Mesodermal cell (in vitro differentiated cells): Measurements from ENCODE around the gene ASPG.

Experiments
- H3K27ac ChIP-seq: 2 replicates; pipeline ENCODE4 v1.7.0; 2013; ENCODE audit warnings: mild to moderate bottlenecking, low read depth, low read length, moderate library complexity; ENCODE audit not compliant: severe bottlenecking
- H3K36me3 ChIP-seq: 2 replicates; pipeline ENCODE4 v1.7.1; 2013; ENCODE audit warnings: mild to moderate bottlenecking, low read length, moderate library complexity; ENCODE audit not compliant: control insufficient read depth, insufficient read depth
- H3K4me1 ChIP-seq: one replicate; pipeline ENCODE4 v1.7.1; 2013; ENCODE audit warnings: mild to moderate bottlenecking, low read length; ENCODE audit not compliant: insufficient read depth, control insufficient read depth, poor library complexity, severe bottlenecking
- H3K4me3 ChIP-seq: 2 replicates; pipeline ENCODE4 v1.7.0; 2013; ENCODE audit warnings: low read length, control low read depth, mild to moderate bottlenecking; ENCODE audit not compliant: insufficient read depth, poor library complexity, severe bottlenecking; ENCODE audit errors: extremely low read depth
- H3K9me3 ChIP-seq: 2 replicates; pipeline ENCODE4 v1.7.1; 2013; ENCODE audit warnings: mild to moderate bottlenecking, low read length, moderate library complexity; ENCODE audit not compliant: control insufficient read depth
- WGBS, 2 experiments: methylation state at CpG; one replicate each; pipeline ENCODE4 v1.1.5; 2013; ENCODE audit warnings: missing lambda C conversion rate in 2 of 2; ENCODE audit not compliant: insufficient coverage in 2 of 2; 5-methylcytosine and 5-hydroxymethylcytosine counted together

ASPG gene

GRCh38 chr14:104086661-104087461 is 1.4 kb downstream of the ASPG start:
- WGBS, 2 experiments = 82 to 83% methylated on average over 13 to 14 of the region's 16 CpGs
- Histone ChIP-seq H3K27ac (no peak overlapping the region), H3K4me3 (no peak overlapping the region), H3K9me3 (no peaks in the 10 kb centered on the region), H3K36me3 (no peaks in the 10 kb centered on the region), H3K4me1 (no peaks in the 10 kb centered on the region)

- H3K27ac ChIP-seq = no peak overlapping the region
- H3K36me3 ChIP-seq = no peaks in the 10 kb centered on the region
- 81 to 87% methylated on average over 15 to 16 of the region's 17 CpGs for WGBS, 2 experiments
- no peak overlapping the region for H3K4me3 ChIP-seq
- H3K9me3 ChIP-seq = no peaks in the 10 kb centered on the region
- no peaks in the 10 kb centered on the region for H3K4me1 ChIP-seq
These were observed 2.0 kb downstream of the ASPG start for GRCh38 chr14:104087505-104087904.

DNA sequence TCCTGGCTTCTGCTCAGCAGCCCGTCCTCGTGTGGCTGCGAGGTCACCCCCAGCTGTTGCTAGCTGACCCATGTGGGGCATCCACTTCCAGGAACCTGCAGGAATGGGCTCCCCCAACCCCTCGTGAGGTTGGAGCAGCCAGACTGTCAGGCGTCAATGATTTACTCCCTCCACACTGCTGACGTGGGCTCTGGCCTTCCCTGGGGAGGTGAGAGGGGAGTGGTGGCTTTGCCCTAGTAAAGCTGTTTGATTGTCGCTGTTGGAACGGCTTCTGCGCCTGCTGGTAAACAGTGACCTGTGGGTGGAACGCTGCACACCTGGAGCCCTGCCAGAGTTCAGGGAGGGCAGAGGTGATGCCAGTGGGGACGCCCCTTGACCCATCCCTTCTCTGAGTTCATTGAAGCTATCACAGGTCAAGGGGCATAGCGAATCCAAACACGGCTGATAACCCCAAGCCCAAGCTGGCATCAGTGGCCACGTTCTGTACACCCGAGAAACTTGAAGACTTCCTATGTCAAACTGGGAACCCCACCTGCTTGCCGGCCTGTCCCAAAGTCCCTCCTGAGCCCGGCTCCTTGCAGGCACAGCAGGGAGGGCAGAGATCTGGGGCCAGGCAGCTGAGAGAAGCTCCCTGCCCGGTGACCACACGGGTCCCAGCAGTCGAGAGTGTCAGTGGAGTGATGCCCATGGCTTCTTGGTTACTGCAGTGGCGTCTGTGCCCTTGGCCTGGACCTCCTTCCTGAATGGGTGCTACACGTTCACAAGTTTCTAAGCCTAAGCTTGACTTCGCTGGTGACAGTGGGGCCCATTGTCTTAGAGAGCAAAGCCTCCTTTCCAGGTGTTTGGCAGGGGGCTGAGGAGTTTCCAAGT is 2.7 kb downstream of the ASPG start:
- H3K4me3 ChIP-seq = no peak overlapping the region
- 86 to 87% methylated on average over 20 to 23 of the region's 23 CpGs for WGBS, 2 experiments

DNA sequence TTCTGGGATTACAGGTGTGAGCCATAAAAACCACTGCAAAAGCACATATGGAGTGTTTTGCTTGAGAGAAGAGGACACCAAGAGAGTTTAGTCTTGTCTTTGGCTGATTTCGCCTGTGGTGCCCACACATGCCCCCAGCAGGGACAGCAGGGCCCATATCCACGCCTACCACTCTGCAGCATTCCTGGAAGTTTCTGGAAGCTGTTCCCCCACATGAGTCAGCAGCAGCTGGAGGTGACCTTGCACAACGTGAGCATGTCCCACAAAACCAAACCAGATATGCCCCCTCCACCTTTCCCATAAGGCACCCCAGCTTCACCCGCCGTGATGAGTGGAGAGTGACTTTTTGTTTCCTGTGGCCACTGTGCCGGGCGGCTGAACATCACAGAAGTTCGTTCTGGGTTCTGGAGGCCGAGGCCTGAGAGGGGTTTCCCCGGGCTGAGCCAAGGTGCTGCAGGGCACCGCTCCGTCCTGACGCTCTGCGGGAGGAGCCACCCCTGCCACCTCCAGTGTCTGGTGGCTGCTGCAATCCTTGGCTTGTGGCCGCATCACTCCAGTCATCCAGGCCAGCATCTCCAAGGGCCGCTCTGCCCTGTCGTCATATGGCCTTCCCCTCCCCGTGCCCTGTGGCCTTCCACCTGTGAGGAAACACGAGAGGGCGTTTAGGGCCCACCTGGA is 4.7 kb downstream of the ASPG start:
- H3K36me3 ChIP-seq = no peaks in the 10 kb centered on the region
- H3K27ac ChIP-seq = no peak overlapping the region
- no peaks in the 10 kb centered on the region for H3K9me3 ChIP-seq
- H3K4me3 ChIP-seq = no peak overlapping the region
- 92 to 96% methylated on average over 18 of the region's 20 CpGs for WGBS, 2 experiments
- H3K4me1 ChIP-seq = no peaks in the 10 kb centered on the region

More for the DNA sequence above, 2.7 kb downstream of the ASPG start:
- Histone ChIP-seq H3K27ac (no peak overlapping the region), H3K9me3 (no peaks in the 10 kb centered on the region), H3K36me3 (no peaks in the 10 kb centered on the region), H3K4me1 (no peaks in the 10 kb centered on the region)

GRCh38 chr14:104091061-104091926 is 5.8 kb downstream of the ASPG start:
- no peak overlapping the region for H3K4me3 ChIP-seq
- H3K4me1 ChIP-seq = no peaks in the 10 kb centered on the region
- 78 to 82% methylated on average over 24 to 25 of the region's 26 CpGs for WGBS, 2 experiments
- no peaks in the 10 kb centered on the region for H3K36me3 ChIP-seq
- H3K9me3 ChIP-seq = no peaks in the 10 kb centered on the region
- no peak overlapping the region for H3K27ac ChIP-seq

GRCh38 chr14:104091927-104092771 is 6.6 kb downstream of the ASPG start:
- no peaks in the 10 kb centered on the region for H3K36me3 ChIP-seq
- WGBS, 2 experiments = 90 to 91% methylated on average over 19 to 21 of the region's 23 CpGs
- no peak overlapping the region for H3K4me3 ChIP-seq
- no peaks in the 10 kb centered on the region for H3K9me3 ChIP-seq
- no peaks in the 10 kb centered on the region for H3K4me1 ChIP-seq
- H3K27ac ChIP-seq = no peak overlapping the region

GRCh38 chr14:104092931-104093365 is 7.4 kb downstream of the ASPG start:
- H3K27ac ChIP-seq = no peak overlapping the region
- 86 to 93% methylated on average over 2 to 9 of the region's 11 CpGs for WGBS, 2 experiments
- H3K4me3 ChIP-seq = no peak overlapping the region
- no peaks in the 10 kb centered on the region for H3K9me3 ChIP-seq
- H3K4me1 ChIP-seq = no peaks in the 10 kb centered on the region
- H3K36me3 ChIP-seq = no peaks in the 10 kb centered on the region

DNA sequence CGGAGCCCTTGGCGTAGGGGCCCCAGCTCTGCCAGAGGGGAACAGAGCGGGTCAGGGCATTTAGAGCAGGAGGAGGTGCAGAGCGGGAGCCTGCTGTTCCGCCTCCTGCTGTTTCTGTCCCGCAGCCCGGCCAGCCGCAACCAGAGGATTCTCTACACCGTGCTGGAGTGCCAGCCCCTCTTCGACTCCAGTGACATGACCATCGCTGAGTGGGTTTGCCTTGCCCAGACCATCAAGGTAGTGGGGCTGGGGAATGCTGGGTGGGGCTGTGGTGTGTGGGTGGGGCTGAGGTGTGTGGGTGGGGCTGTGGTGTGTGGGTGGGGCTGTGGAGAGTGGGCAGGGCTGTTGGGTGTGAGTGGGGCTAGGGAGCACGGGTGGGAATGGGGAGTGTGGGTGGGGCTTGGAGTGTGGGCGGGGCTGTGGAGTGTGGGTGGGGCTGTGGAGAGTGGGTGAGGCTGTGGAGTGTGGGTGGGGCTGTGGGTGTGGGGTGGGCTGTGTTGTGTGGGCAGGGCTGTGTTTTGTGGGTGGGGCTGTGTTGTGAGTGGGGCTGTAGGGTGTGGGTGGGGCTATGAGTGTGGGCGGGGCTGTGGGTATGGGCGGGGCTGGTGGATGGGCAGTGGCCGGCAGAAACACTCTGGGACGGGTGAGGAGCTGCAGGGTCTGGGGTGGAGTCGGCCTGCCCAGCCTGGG is 8.0 kb downstream of the ASPG start:
- H3K36me3 ChIP-seq = no peaks in the 10 kb centered on the region
- WGBS, 2 experiments = 80 to 83% methylated on average over 14 to 15 of the region's 18 CpGs
- no peaks in the 10 kb centered on the region for H3K4me1 ChIP-seq
- H3K4me3 ChIP-seq = no peak overlapping the region
- no peak overlapping the region for H3K27ac ChIP-seq
- H3K9me3 ChIP-seq = no peaks in the 10 kb centered on the region

DNA sequence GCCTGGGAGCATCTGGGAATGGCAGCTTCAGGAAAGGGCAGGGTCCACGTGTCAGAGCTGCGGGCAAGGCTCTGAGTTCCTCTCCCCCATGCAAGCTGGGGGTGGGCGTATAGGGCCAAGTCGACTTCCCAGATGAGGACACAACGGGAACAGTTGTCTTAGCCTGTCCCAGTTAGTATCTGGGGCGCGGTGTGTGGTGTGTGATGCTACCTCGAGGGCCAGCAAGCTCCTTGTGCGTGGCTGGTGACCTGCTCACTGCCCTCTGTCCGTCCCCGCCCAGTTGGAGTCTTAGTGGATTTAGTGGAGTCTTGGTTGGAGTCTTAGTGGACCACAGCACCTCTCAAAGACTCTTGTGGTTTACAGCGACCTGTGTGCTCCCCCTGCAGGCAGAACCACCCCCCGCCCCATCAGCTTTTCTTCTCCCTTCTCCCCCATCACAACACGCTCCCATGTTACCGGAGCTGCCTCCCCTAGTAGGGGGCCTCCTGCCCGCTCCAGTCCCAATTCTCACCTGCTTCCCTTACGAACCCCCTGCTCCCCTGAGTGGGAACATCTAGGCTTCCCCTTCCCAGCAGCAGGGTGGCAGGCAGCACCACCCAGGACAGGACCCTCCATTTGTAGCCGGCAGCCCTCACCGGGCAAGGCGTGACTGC is 8.7 kb downstream of the ASPG start:
- 70 to 71% methylated on average over 17 to 18 of the region's 20 CpGs for WGBS, 2 experiments
- H3K4me1 ChIP-seq = no peaks in the 10 kb centered on the region
- H3K27ac ChIP-seq = no peak overlapping the region
- no peaks in the 10 kb centered on the region for H3K9me3 ChIP-seq
- H3K36me3 ChIP-seq = no peaks in the 10 kb centered on the region
- no peak overlapping the region for H3K4me3 ChIP-seq
